GM23338 (cell line): Measurements from ENCODE around the gene CABYR. TPM values are rescaled to one million over a fixed set of nuclear protein-coding genes. Genes with fewer than 3 reads are reported as not detected.

ENCODE experiments used
- ATAC-seq: fragments of 200-7000 bp; cut with Tn5 transposase; 3 replicates; pipeline ENCODE4 v1.9.1; 2020
- DNase-seq: peaks from one replicate; pipeline ENCODE4 v3.0.0-alpha.2; 2015; ENCODE audit warnings: low spot score
- H2AFZ ChIP-seq: fragments of 200-600 bp; sonication (generic); 2 replicates; pipeline ENCODE4 v1.8.0; 2016; ENCODE audit warnings: antibody characterized with exemption, mild to moderate bottlenecking, moderate library complexity
- H3F3A ChIP-seq: fragments of 200-600 bp; sonication (generic); replicated peaks from 2 replicates; pipeline ENCODE4 v1.8.0; 2017; ENCODE audit warnings: antibody characterized with exemption, mixed run types, low read depth
- H3K27ac ChIP-seq: fragments of 200-600 bp; sonication (generic); 2 replicates; pipeline ENCODE4 v1.6.1; 2016; ENCODE audit warnings: low read depth
- H3K27me3 ChIP-seq: fragments of 200-600 bp; sonication (generic); 2 replicates; pipeline ENCODE4 v1.8.0; 2016; ENCODE audit warnings: mild to moderate bottlenecking, mixed run types, moderate library complexity; ENCODE audit not compliant: insufficient read depth
- H3K36me3 ChIP-seq: fragments of 200-600 bp; sonication (generic); 2 replicates; pipeline ENCODE4 v1.8.0; 2016; ENCODE audit warnings: mild to moderate bottlenecking; ENCODE audit not compliant: insufficient read depth
- H3K4me1 ChIP-seq: fragments of 200-600 bp; sonication (generic); 2 replicates; pipeline ENCODE4 v1.8.0; 2016; ENCODE audit warnings: mild to moderate bottlenecking, moderate library complexity; ENCODE audit not compliant: insufficient read depth
- H3K4me2 ChIP-seq: fragments of 200-600 bp; sonication (generic); 2 replicates; pipeline ENCODE4 v1.7.1; 2017; ENCODE audit warnings: mixed run types
- H3K4me3 ChIP-seq: fragments of 200-600 bp; sonication (generic); 2 replicates; pipeline ENCODE4 v1.6.1; 2016; ENCODE audit warnings: mixed run types
- H3K79me2 ChIP-seq: fragments of 200-600 bp; sonication (generic); replicated peaks from 2 replicates; pipeline ENCODE4 v1.8.0; 2017; ENCODE audit warnings: mild to moderate bottlenecking; ENCODE audit not compliant: insufficient read depth
- H3K9me2 ChIP-seq: fragments of 200-600 bp; sonication (generic); 2 replicates; pipeline ENCODE4 v1.8.0; 2017; ENCODE audit not compliant: insufficient read depth
- H4K20me1 ChIP-seq: fragments of 200-600 bp; sonication (generic); replicated peaks from 2 replicates; pipeline ENCODE4 v1.8.0; 2017; ENCODE audit warnings: mild to moderate bottlenecking; ENCODE audit not compliant: insufficient read depth
- H3K27ac Mint-ChIP-seq: 2 replicates; pipeline ENCODE4 v1.8.0; 2020; ENCODE audit warnings: inconsistent platforms, mild to moderate bottlenecking, moderate library complexity, mixed read lengths
- H3K27me3 Mint-ChIP-seq: 3 replicates; pipeline ENCODE4 v1.8.0; 2022; ENCODE audit warnings: low read depth, mild to moderate bottlenecking, moderate library complexity, mixed read lengths, inconsistent platforms; ENCODE audit not compliant: insufficient read depth, poor library complexity
- H3K36me3 Mint-ChIP-seq: 3 replicates; pipeline ENCODE4 v1.8.0; 2021; ENCODE audit warnings: low read depth, mild to moderate bottlenecking, inconsistent platforms, moderate library complexity, mixed read lengths
- H3K4me1 Mint-ChIP-seq: 3 replicates; pipeline ENCODE4 v1.8.0; 2020; ENCODE audit warnings: mild to moderate bottlenecking, inconsistent platforms, mixed read lengths
- H3K4me3 Mint-ChIP-seq: 3 replicates; pipeline ENCODE4 v1.8.0; 2021; ENCODE audit warnings: moderate library complexity, mild to moderate bottlenecking, inconsistent platforms, mixed read lengths
- H3K9me3 Mint-ChIP-seq: 3 replicates; pipeline ENCODE4 v1.8.0; 2020; ENCODE audit warnings: moderate library complexity, mild to moderate bottlenecking, inconsistent platforms, mixed read lengths
- CREB1 ChIP-seq: fragments of 250-450 bp; sonication (Bioruptor Pico); IDR thresholded peaks from 2 replicates; pipeline ENCODE4 v1.5.0; 2020; ENCODE audit warnings: low read depth, mild to moderate bottlenecking, moderate library complexity
- CTCF ChIP-seq, 2 experiments: fragments of 200-600 bp in 1 of 2; sonication (generic) in 1 of 2; conservative IDR thresholded peaks; 2 replicates each; pipeline versions ENCODE4 v1.5.1 to v1.6.1; 2016 to 2017; ENCODE audit warnings: antibody characterized with exemption in 2 of 2, low read depth in 2 of 2, mild to moderate bottlenecking in 2 of 2, moderate library complexity in 1 of 2
- ETS1 ChIP-seq: IDR thresholded peaks from 2 replicates; pipeline ENCODE4 v1.6.1; 2016; ENCODE audit warnings: antibody characterized with exemption
- EZH2phosphoT487 ChIP-seq: fragments of 200-600 bp; sonication (generic); IDR thresholded peaks from one replicate; pipeline ENCODE4 v1.8.1; 2018; ENCODE audit warnings: antibody characterized with exemption; ENCODE audit not compliant: unreplicated experiment
- JUNB ChIP-seq: IDR thresholded peaks from one replicate; pipeline ENCODE4 v1.6.1; 2016; ENCODE audit warnings: antibody characterized with exemption; ENCODE audit not compliant: unreplicated experiment
- POLR2AphosphoS5 ChIP-seq: IDR thresholded peaks from 2 replicates; pipeline ENCODE4 v1.6.1; 2016; ENCODE audit warnings: antibody characterized with exemption, low read depth
- REST ChIP-seq: IDR thresholded peaks from one replicate; pipeline ENCODE4 v1.6.1; 2018; ENCODE audit warnings: antibody characterized with exemption; ENCODE audit not compliant: unreplicated experiment
- ZNF331 ChIP-seq: fragments of 250-450 bp; sonication (Bioruptor Pico); IDR thresholded peaks from 2 replicates; pipeline ENCODE4 v1.5.0; 2020; ENCODE audit warnings: low read depth, mild to moderate bottlenecking, moderate library complexity
- ZNF462 ChIP-seq: fragments of 250-450 bp; sonication (Bioruptor Pico); IDR thresholded peaks from 2 replicates; pipeline ENCODE4 v1.5.0; 2020; ENCODE audit warnings: mild to moderate bottlenecking, moderate library complexity
- polyA plus RNA-seq: library from polyadenylated mRNA; unstranded; fragments of >200 nt; fragmentation: Nextera tagmentation; extraction: Ambion mirVana; gene quantifications from 2 replicates; pipeline ENCODE4 v1.2.1, GENCODE V29; 2016
- total RNA-seq: library from RNA; depleted of rRNA; stranded (reverse); fragments of >200 nt; shearing (Covaris generic); gene quantifications from 2 replicates; pipeline ENCODE4 v1.2.3, GENCODE V29; 2014

The CABYR gene
- total and polyA plus RNA-seq, 2 experiments from 2014 or later: 24.0 to 48.4 TPM

- no peak for ATAC-seq
- Histone ChIP-seq H3F3A (peaks cover 5% of the 10 kb centered on the region; the same call in 1 of the 2 replicates), H3K79me2 (peaks cover 22% of the 10 kb centered on the region), H3K4me1 (peaks cover 26% of the 10 kb centered on the region), H3K9me2 (no peaks in the 10 kb centered on the region), H3K36me3 (peaks cover 10% of the 10 kb centered on the region; the same call in 1 of the 2 replicates), H4K20me1 (no peaks in the 10 kb centered on the region), H2AFZ (no peak overlapping the region), H3K27me3 (no peaks in the 10 kb centered on the region), H3K4me3 (no peak overlapping the region), H3K4me2 (no peak overlapping the region), H3K27ac (no peak overlapping the region)
- peaks cover 14% of the 10 kb centered on the region for H3K36me3 Mint-ChIP-seq
- H3K27me3 Mint-ChIP-seq: peaks cover 5% of the 10 kb centered on the region
- TF ChIP-seq ZNF462 (CRISPR knock-in tag) (no peak), ZNF331 (CRISPR knock-in tag) (no peak)
- peaks cover 27% of the 10 kb centered on the region for H3K4me1 Mint-ChIP-seq
- DNase-seq: no peak
- peaks cover 2% of the 10 kb centered on the region; the same call in 1 of the 3 replicates for H3K9me3 Mint-ChIP-seq
- no peak overlapping the region; the same call in 2 of the 3 replicates for H3K4me3 Mint-ChIP-seq
- no peak overlapping the region for H3K27ac Mint-ChIP-seq
Observed at GRCh38 chr18:24140697-24141096, 1.8 kb downstream of the CABYR start.

GRCh38 chr18:24142376-24142775 is 3.5 kb downstream of the CABYR start:
- peaks cover 2% of the 10 kb centered on the region; the same call in 1 of the 3 replicates for H3K9me3 Mint-ChIP-seq
- peaks cover 11% of the 10 kb centered on the region for H3K4me1 ChIP-seq
- no peak overlapping the region for H2AFZ ChIP-seq
- H3F3A ChIP-seq: peaks cover 5% of the 10 kb centered on the region; the same call in 1 of the 2 replicates
- no peaks in the 10 kb centered on the region for H3K27me3 ChIP-seq
- peaks cover 15% of the 10 kb centered on the region for H3K36me3 Mint-ChIP-seq
- no peak overlapping the region for H3K27ac ChIP-seq
- H3K27me3 Mint-ChIP-seq: peaks cover 5% of the 10 kb centered on the region
- ATAC-seq (no peak), DNase-seq (no peak)
- peaks cover 14% of the 10 kb centered on the region; the same call in 1 of the 2 replicates for H3K36me3 ChIP-seq
- H3K4me2 ChIP-seq: no peak overlapping the region
- no peak overlapping the region for H3K4me3 Mint-ChIP-seq
- H3K79me2 ChIP-seq: peaks cover 22% of the 10 kb centered on the region
- no peaks in the 10 kb centered on the region for H4K20me1 ChIP-seq
- H3K4me1 Mint-ChIP-seq: peaks cover 14% of the 10 kb centered on the region
- no peak overlapping the region for H3K27ac Mint-ChIP-seq
- H3K4me3 ChIP-seq: no peak overlapping the region
- no peaks in the 10 kb centered on the region for H3K9me2 ChIP-seq
- no peak for TF ChIP-seq CREB1
- TF ChIP-seq JUNB: no peak
- TF ChIP-seq REST: no peak
- no peak for TF ChIP-seq CTCF (conservative IDR thresholded peaks at IDR 0.05; ENCODE audit: low read depth in 2 of 2)
- TF ChIP-seq POLR2AphosphoS5: no peak
- TF ChIP-seq EZH2phosphoT487: no peak
- TF ChIP-seq ETS1: no peak
